HG03571 (cell line): ENCODE data around the gene DIP2C.
"Not testable (repeated sequence)": the region's sequence is repeated elsewhere in the genome, so short reads cannot be mapped to it uniquely, and the experiment has no call there.

Experiments
- ATAC-seq: cut with Tn5 transposase; IDR thresholded peaks from one replicate; pipeline ENCODE4 v1.9.1; 2021; ENCODE audit not compliant: unreplicated experiment

Gene DIP2C

GRCh38 chr10:367636-368035 is 321.8 kb downstream of the DIP2C start:
- no peak for ATAC-seq

- ATAC-seq, result no peak
These were observed 323.3 kb downstream of the DIP2C start for GRCh38 chr10:366186-366585.

GRCh38 chr10:364267-364775 is 325.1 kb downstream of the DIP2C start:
- ATAC-seq, result no peak

GRCh38 chr10:363152-363551 is 326.3 kb downstream of the DIP2C start:
- no peak for ATAC-seq

GRCh38 chr10:361203-362081 is 328.0 kb downstream of the DIP2C start:
- no peak for ATAC-seq

GRCh38 chr10:360653-361052 is 328.8 kb downstream of the DIP2C start:
- no peak for ATAC-seq

- no peak for ATAC-seq
These were observed 329.7 kb downstream of the DIP2C start for GRCh38 chr10:359762-360161.

GRCh38 chr10:359093-359492 is 330.4 kb downstream of the DIP2C start:
- ATAC-seq, result no peak

GRCh38 chr10:357201-357950 is 332.1 kb downstream of the DIP2C start:
- ATAC-seq, result no peak

GRCh38 chr10:356452-356851 is 333.0 kb downstream of the DIP2C start:
- ATAC-seq, result no peak

GRCh38 chr10:354901-355617 is 334.4 kb downstream of the DIP2C start:
- ATAC-seq, result no peak

GRCh38 chr10:352476-353235 is 336.8 kb downstream of the DIP2C start:
- no peak for ATAC-seq

GRCh38 chr10:351770-352334 is 337.6 kb downstream of the DIP2C start:
- no peak for ATAC-seq

GRCh38 chr10:350981-351501 is 338.4 kb downstream of the DIP2C start:
- ATAC-seq, result no peak

GRCh38 chr10:349081-349480 is 340.4 kb downstream of the DIP2C start:
- no peak for ATAC-seq

GRCh38 chr10:348456-348855 is 341.0 kb downstream of the DIP2C start:
- no peak for ATAC-seq

- ATAC-seq, result not testable (repeated sequence)
These were observed 341.7 kb downstream of the DIP2C start for GRCh38 chr10:347774-348173.

GRCh38 chr10:347190-347589 is 342.3 kb downstream of the DIP2C start:
- ATAC-seq, result not testable (repeated sequence)

- no peak for ATAC-seq
These were observed 344.8 kb downstream of the DIP2C start for GRCh38 chr10:344582-345200.
